Measurements from ENCODE around the gene SPATA9.
A peak's percentile ranks its signal among the peaks of the same experiment; 100 is the strongest.
"Not testable (repeated sequence)": the region's sequence is repeated elsewhere in the genome, so short reads cannot be mapped to it uniquely, and the experiment has no call there.

The SPATA9 gene

DNA sequence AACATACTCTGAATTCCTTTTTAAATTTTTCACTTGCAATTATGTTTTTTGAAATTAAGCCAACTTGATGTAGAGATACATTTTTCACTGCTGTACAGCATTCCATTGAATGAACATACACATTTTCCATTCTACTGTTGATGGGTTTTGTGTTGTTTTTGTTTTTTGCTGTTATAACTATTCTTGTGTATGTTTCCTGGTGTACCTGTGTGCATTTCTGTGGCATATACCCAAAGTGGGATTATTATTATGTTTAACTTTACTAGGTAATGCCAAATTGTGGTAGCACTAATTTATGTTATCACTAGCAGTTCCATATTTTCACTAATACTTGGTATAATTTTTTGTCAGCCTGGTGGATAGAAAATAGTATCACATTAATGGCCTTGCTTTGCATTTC lies 33.5 kb downstream of the SPATA9 start:
- no peak for FAIRE-seq
- TF ChIP-seq TAF1 (IDR thresholded peaks at IDR 0.05; ENCODE audit: borderline replicate concordance, low read depth, low read length) (no peak), POLR2A (IDR thresholded peaks at IDR 0.05; ENCODE audit: low read depth, low read length) (no peak), POLR2AphosphoS5 (IDR thresholded peaks at IDR 0.05; ENCODE audit: low read depth, low read length) (no peak)
- DNase-seq (ENCODE audit: insufficient read length) = no peak

- FAIRE-seq = no peak
- TF ChIP-seq POLR2AphosphoS5 (IDR thresholded peaks at IDR 0.05; ENCODE audit: low read depth, low read length) = no peak
- no peak for TF ChIP-seq TAF1 (IDR thresholded peaks at IDR 0.05; ENCODE audit: borderline replicate concordance, low read depth, low read length)
- no peak for TF ChIP-seq POLR2A (IDR thresholded peaks at IDR 0.05; ENCODE audit: low read depth, low read length)
- no peak for DNase-seq (ENCODE audit: insufficient read length)
These were observed 34.6 kb downstream of the SPATA9 start for GRCh38 chr5:95647886-95648860.

DNA sequence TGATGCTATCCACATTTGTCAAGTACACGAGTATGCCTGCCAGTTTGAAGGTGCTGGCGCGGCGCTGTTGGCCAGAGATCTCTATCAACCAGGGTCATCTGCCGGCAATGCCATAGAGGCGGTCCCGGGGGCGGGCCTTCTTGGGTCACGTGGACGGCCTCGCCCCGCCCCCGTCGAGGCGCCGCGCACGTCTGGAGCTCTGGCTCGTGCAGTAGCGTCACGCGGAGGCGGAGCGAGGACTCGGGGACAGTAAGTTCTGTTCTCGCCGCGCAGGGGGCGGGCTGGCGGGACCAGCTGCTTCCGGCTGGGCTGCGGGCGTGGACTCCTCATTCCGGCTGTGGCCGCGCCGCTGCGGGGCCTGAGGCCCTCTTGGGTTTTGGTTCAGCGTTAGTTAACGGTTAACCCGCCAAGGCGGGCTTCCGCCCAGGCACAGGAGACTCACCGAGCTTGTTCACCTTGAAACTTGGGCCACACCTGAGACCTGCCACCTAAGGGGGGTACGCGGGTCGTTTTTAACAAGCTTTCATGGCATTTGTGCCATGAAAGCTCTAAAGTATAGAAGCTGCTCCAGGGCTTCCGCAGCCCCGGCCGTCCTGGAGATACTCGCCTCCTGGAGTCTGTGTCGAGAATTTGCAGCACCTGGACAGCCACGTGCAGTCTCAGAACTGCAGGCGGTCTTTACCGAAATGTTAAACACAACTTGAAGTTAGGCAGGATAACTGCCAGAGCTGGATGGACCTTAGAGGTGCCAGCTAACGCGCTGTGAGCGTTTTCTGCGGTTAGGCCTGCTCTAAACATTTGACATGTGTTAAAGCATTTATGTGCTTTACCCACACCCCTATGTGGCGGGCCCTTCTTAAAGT lies 36.0 kb downstream of the SPATA9 start, which contains the start of gene RFESD:
TSS of gene RFESD (plus strand) at position 209 of the 863 bp plus-strand sequence. CDS start 5,495 bp downstream, outside the sequence.
- DNase-seq (ENCODE audit: insufficient read length) (peak; percentile 71), FAIRE-seq (peak; percentile 95)
- peak; percentile 83; the same call in 1 of the 2 replicates for TF ChIP-seq POLR2A (IDR thresholded peaks at IDR 0.05; ENCODE audit: low read depth, low read length)
- TF ChIP-seq POLR2AphosphoS5 (IDR thresholded peaks at IDR 0.05; ENCODE audit: low read depth, low read length) = 0 out of 2 replicates have a peak, but pooled peaks have one; percentile 44
- peak; percentile 64 for TF ChIP-seq TAF1 (IDR thresholded peaks at IDR 0.05; ENCODE audit: borderline replicate concordance, low read depth, low read length)

- not testable (repeated sequence) for FAIRE-seq; DNase-seq (ENCODE audit: insufficient read length)
These were observed 36.6 kb downstream of the SPATA9 start for GRCh38 chr5:95646226-95646568.

DNA sequence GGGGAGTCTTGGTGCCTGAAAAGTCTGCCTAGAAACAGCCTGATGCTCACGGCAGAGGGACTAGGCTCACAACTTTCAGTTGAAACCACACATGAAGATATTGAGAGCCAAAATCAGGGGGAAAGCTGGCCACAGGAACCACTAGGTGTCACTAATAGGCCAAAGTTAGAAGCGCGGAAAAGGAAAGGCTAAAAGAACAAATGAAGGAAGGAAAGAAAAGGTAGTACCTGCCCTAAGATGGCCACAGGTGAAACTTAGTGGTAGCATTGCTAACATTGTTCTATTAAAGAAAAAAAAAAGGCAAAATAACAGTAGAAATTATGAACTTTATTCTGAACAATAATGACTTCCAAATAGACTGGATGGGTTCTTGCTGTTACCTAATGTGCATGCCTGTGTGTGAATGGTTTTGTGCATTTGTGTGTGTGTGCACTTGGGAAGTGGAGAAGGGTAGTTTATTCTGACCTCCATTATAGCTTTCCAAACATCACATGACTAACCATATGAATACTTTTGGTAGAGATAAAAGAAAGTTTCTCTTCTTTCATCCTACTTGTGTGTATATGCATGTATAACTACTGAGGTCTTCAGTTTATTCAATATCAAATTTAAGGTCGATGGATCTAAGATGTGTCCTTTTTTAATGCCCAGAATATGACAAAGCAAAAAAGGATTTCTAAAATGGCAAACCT lies 38.3 kb downstream of the SPATA9 start:
- DNase-seq (ENCODE audit: insufficient read length) (no peak), FAIRE-seq (peak; percentile 65)
- no peak for TF ChIP-seq POLR2AphosphoS5 (IDR thresholded peaks at IDR 0.05; ENCODE audit: low read depth, low read length)

GRCh38 chr5:95643152-95643551 lies 39.6 kb downstream of the SPATA9 start:
- no peak for FAIRE-seq

DNA sequence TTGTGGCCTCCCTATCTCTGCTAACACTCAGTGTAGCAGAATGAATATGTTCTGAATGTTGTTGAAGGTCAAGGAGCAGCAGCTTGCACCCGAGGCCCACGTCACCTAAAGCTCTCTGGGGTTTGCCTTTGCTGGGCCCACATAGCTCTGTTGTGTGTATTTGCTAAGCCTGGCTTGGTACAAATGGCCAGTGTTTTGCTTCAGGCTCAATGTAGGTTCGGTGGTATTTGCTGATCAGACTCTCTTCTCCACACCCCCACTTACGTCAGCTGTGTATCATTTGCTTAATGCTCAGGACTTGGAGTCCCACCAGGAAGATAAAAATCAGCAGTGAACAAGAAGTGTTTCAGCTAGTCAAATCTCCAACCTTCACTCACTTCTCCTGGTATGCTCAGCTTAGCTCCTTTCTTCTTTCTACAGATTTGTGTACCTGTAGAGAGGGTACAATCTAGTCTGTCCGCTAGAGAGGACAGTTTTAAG lies 41.0 kb downstream of the SPATA9 start:
- no peak for FAIRE-seq
- no peak for DNase-seq (ENCODE audit: insufficient read length)
- no peak for TF ChIP-seq TAF1 (IDR thresholded peaks at IDR 0.05; ENCODE audit: borderline replicate concordance, low read depth, low read length)

More at GRCh38 chr5:95643152-95643551, 39.6 kb downstream of the SPATA9 start:
- no peak for TF ChIP-seq TAF1 (IDR thresholded peaks at IDR 0.05; ENCODE audit: borderline replicate concordance, low read depth, low read length)
- no peak for TF ChIP-seq POLR2A (IDR thresholded peaks at IDR 0.05; ENCODE audit: low read depth, low read length)
- no peak for DNase-seq (ENCODE audit: insufficient read length)

DNA sequence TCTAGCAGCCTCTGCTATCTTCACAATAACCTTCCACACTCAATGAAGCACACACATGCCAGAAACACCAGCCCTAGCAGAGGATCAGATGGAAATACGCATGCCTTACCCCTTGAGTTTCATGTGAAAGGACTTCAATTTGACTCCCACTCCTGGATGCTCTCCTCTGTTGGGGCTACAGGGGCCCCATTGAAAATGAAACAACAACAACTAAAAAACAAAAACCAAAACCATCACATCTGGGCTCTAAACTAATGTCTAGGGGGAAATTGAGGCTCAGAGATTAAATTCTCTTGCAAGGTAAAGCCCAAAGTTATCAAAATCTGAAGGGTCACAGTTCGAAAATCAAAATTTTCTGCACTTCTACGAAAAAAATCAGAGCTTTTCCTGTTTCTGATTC lies 44.2 kb downstream of the SPATA9 start:
- TF ChIP-seq TAF1 (IDR thresholded peaks at IDR 0.05; ENCODE audit: borderline replicate concordance, low read depth, low read length) (peak; percentile 24; the same call in 1 of the 2 replicates), POLR2AphosphoS5 (IDR thresholded peaks at IDR 0.05; ENCODE audit: low read depth, low read length) (no peak)
- FAIRE-seq (peak; percentile 27), DNase-seq (ENCODE audit: insufficient read length) (no peak)

- DNase-seq (ENCODE audit: insufficient read length) = no peak
- no peak for FAIRE-seq
- TF ChIP-seq POLR2A (IDR thresholded peaks at IDR 0.05; ENCODE audit: low read depth, low read length) (no peak), POLR2AphosphoS5 (IDR thresholded peaks at IDR 0.05; ENCODE audit: low read depth, low read length) (no peak), TAF1 (IDR thresholded peaks at IDR 0.05; ENCODE audit: borderline replicate concordance, low read depth, low read length) (no peak)
These were observed 48.7 kb downstream of the SPATA9 start for GRCh38 chr5:95634081-95634480.

- no peak for TF ChIP-seq POLR2AphosphoS5 (IDR thresholded peaks at IDR 0.05; ENCODE audit: low read depth, low read length)
- TF ChIP-seq TAF1 (IDR thresholded peaks at IDR 0.05; ENCODE audit: borderline replicate concordance, low read depth, low read length) = no peak
- no peak for TF ChIP-seq POLR2A (IDR thresholded peaks at IDR 0.05; ENCODE audit: low read depth, low read length)
- FAIRE-seq (no peak), DNase-seq (ENCODE audit: insufficient read length) (no peak)
These were observed 49.1 kb downstream of the SPATA9 start for GRCh38 chr5:95633671-95634070.

- FAIRE-seq; DNase-seq (ENCODE audit: insufficient read length): not testable (repeated sequence)
These were observed 49.8 kb downstream of the SPATA9 start for GRCh38 chr5:95632942-95633341.
